ENCODE results near the gene RAB31. TPM values are rescaled to one million over a fixed set of nuclear protein-coding genes. Genes with fewer than 3 reads are reported as not detected.

Gene RAB31
- total RNA-seq, 4 donors from 2014 or later, result 13.1 to 18.4 (median 16.9) TPM

- Histone ChIP-seq H3K4me1 (peaks cover 4 to 16% (median 11%) of the 10 kb centered on the region in 4 donors), H3K4me3 (no peak overlapping the region), H3K27me3 (no peaks in the 10 kb centered on the region), H3K36me3 (no peaks in the 10 kb centered on the region), H3K27ac (no peak overlapping the region), H3K9me3 (no peaks in the 10 kb centered on the region)
- no peak for TF ChIP-seq EP300 (IDR thresholded peaks at IDR 0.05; ENCODE audit: low read depth)
- WGBS, 2 donors (ENCODE audit: low coverage in 1 of 2), result 31 to 54% methylated on average over 4 of the region's 4 CpGs
- intact Hi-C loops (cut with DNase I; ENCODE audit: low total_unique reads), result no loop called here
- no peak for DNase-seq
- in situ Hi-C loops (cut with MboI; ENCODE audit: low pct_ligation_motif_present in 1 of 4, low pct_unique_long_range_greater_than_20kb in 1 of 4, low sequenced_read_pairs in 3 of 4), result no loop called here
These were observed 28.9 kb downstream of the RAB31 start for GRCh38 chr18:9737006-9737405.

GRCh38 chr18:9737472-9738121 lies 29.5 kb downstream of the RAB31 start:
- Histone ChIP-seq H3K27me3 (no peaks in the 10 kb centered on the region), H3K4me3 (no peak overlapping the region), H3K9me3 (no peaks in the 10 kb centered on the region), H3K4me1 (peaks cover 4 to 22% (median 16%) of the 10 kb centered on the region in 4 donors), H3K27ac (no peak overlapping the region), H3K36me3 (no peaks in the 10 kb centered on the region)
- WGBS, 2 donors (ENCODE audit: low coverage in 1 of 2), result 28 to 46% methylated on average over 8 to 13 of the region's 13 CpGs
- peak; percentile 39 for TF ChIP-seq POLR2A (IDR thresholded peaks at IDR 0.05)
- no peak for TF ChIP-seq EP300 (IDR thresholded peaks at IDR 0.05; ENCODE audit: low read depth)
- peak in 2 of 3 donors; percentile 66 to 68 for TF ChIP-seq POLR2AphosphoS5 (IDR thresholded peaks at IDR 0.05)
- TF ChIP-seq, protein P1, sequence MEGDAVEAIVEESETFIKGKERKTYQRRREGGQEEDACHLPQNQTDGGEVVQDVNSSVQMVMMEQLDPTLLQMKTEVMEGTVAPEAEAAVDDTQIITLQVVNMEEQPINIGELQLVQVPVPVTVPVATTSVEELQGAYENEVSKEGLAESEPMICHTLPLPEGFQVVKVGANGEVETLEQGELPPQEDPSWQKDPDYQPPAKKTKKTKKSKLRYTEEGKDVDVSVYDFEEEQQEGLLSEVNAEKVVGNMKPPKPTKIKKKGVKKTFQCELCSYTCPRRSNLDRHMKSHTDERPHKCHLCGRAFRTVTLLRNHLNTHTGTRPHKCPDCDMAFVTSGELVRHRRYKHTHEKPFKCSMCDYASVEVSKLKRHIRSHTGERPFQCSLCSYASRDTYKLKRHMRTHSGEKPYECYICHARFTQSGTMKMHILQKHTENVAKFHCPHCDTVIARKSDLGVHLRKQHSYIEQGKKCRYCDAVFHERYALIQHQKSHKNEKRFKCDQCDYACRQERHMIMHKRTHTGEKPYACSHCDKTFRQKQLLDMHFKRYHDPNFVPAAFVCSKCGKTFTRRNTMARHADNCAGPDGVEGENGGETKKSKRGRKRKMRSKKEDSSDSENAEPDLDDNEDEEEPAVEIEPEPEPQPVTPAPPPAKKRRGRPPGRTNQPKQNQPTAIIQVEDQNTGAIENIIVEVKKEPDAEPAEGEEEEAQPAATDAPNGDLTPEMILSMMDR (IDR thresholded peaks at IDR 0.05), result no peak
- in situ Hi-C loops (cut with MboI; ENCODE audit: low pct_ligation_motif_present in 1 of 4, low pct_unique_long_range_greater_than_20kb in 1 of 4, low sequenced_read_pairs in 3 of 4), result no loop called here
- intact Hi-C loops (cut with DNase I; ENCODE audit: low total_unique reads), result no loop called here
- peak; percentile 44 for DNase-seq

DNA sequence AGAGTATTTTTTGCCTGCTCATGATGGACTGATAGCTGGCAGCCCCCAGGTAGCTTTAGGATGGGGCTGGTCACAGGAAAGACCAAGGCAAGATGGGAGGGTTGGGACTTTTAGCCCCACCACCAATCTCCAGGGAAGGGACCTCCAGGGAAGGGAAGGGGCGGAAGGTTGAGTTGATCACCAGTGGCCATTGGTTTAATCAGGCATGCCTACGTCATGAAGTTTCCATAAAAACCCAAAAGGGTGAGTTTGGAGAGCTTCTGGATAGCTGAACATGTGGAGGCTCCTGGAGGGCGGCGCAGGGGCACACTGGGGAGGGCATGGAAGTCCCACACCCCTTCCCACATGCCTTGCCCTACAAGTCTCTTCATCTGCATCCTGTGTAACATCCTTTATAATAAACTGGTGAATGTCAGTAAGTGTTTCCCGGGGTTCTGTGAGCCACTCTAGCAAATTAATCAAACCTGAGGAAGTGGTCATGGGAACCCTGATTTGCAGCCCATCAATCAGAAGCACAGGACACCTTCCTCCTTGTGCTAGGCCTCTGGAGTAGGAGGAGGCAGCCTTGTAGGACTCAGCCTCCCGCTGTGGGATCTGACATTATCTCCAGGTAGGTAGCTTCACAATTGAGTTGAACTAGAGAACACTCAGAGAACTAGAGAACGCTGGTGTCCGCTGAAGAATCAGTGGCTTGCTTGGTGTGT lies 30.3 kb downstream of the RAB31 start:
- WGBS, 2 donors (ENCODE audit: low coverage in 1 of 2), result 20 to 92% methylated on average over 1 to 8 of the region's 8 CpGs
- Histone ChIP-seq H3K4me3 (no peak overlapping the region), H3K36me3 (no peaks in the 10 kb centered on the region), H3K9me3 (no peaks in the 10 kb centered on the region), H3K27me3 (no peaks in the 10 kb centered on the region), H3K4me1 (peaks cover 4 to 30% (median 23%) of the 10 kb centered on the region in 4 donors), H3K27ac (no peak overlapping the region)
- intact Hi-C loops (cut with DNase I; ENCODE audit: low total_unique reads), result no loop called here
- no peak for DNase-seq
- in situ Hi-C loops (cut with MboI; ENCODE audit: low pct_ligation_motif_present in 1 of 4, low pct_unique_long_range_greater_than_20kb in 1 of 4, low sequenced_read_pairs in 3 of 4), result no loop called here
- TF ChIP-seq, protein P1 (IDR thresholded peaks at IDR 0.05), result no peak
- TF ChIP-seq POLR2A (IDR thresholded peaks at IDR 0.05), result no peak
- no peak for TF ChIP-seq EP300 (IDR thresholded peaks at IDR 0.05; ENCODE audit: low read depth)
- no peak for TF ChIP-seq POLR2AphosphoS5 (IDR thresholded peaks at IDR 0.05)

DNA sequence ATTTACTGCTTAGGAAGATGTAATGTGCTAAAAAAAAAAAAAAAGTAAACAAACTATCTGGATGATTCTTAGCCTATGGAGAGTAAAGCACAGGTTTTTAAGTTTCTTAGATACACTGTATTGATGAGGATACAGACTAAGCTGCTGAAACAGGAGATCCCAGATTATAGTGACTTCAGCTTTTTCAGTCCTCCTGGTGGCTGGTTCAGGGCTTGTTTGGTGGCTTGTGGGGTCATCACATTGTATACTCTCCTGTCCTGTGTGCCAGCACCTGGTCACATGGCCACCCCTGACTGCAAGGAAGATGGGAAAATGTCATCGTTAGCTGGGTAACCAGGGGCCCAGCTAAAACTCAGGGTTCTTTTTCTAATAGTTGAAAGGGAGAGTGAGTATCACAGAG lies 31.4 kb downstream of the RAB31 start:
- Histone ChIP-seq H3K27ac (no peak overlapping the region), H3K27me3 (no peaks in the 10 kb centered on the region), H3K4me3 (no peak overlapping the region), H3K9me3 (no peaks in the 10 kb centered on the region), H3K36me3 (no peaks in the 10 kb centered on the region), H3K4me1 (peaks cover 4 to 33% (median 29%) of the 10 kb centered on the region in 4 donors)
- 93% methylated on average over 1 of the region's 1 CpG; no CpG with 5 or more reads in 1 of the 2 donors for WGBS, 2 donors (ENCODE audit: low coverage in 1 of 2)
- in situ Hi-C loops (cut with MboI; ENCODE audit: low pct_ligation_motif_present in 1 of 4, low pct_unique_long_range_greater_than_20kb in 1 of 4, low sequenced_read_pairs in 3 of 4) (no loop called here), intact Hi-C loops (cut with DNase I; ENCODE audit: low total_unique reads) (no loop called here)
- no peak for TF ChIP-seq POLR2A (IDR thresholded peaks at IDR 0.05)
- TF ChIP-seq, protein P1 (IDR thresholded peaks at IDR 0.05), result no peak
- TF ChIP-seq POLR2AphosphoS5 (IDR thresholded peaks at IDR 0.05), result no peak
- TF ChIP-seq EP300 (IDR thresholded peaks at IDR 0.05; ENCODE audit: low read depth), result no peak
- no peak for DNase-seq
